Measurements from ENCODE around the gene LRRC49. TPM values are rescaled to one million over a fixed set of nuclear protein-coding genes. Genes with fewer than 3 reads are reported as not detected.
A peak's percentile ranks its signal among the peaks of the same experiment; 100 is the strongest.
"Not testable (repeated sequence)": the region's sequence is repeated elsewhere in the genome, so short reads cannot be mapped to it uniquely, and the experiment has no call there.

LRRC49 gene
- total RNA-seq, 1 donor from 2014 or later, result 18.5 TPM

DNA sequence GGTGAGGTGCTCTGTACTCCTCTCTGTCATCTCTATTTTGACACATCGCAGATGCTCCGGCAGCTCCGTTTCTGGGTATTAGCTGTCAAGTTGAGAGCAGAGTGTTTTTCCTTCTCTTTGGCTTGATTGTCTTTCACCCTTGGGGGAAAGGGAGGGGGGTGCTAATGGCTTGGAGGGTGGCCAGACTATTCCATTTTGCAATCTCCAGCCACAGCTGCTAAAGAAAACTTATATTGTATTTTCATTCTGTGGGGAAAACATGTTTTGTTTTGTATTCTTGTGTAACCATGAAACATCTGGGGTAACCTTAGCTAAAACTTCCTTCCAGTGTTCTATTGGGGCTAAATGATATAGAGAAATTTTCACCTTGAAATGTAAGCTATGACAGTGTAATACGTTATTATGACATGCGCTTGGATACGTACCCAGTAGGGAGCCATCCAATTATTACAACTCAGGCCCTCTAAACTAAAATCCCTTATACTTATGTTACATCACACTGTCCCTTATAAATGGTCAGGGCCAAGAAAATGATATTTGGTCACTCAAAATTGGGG is 24.6 kb upstream of the LRRC49 start:
- DNase-seq, result peak; percentile 83

DNA sequence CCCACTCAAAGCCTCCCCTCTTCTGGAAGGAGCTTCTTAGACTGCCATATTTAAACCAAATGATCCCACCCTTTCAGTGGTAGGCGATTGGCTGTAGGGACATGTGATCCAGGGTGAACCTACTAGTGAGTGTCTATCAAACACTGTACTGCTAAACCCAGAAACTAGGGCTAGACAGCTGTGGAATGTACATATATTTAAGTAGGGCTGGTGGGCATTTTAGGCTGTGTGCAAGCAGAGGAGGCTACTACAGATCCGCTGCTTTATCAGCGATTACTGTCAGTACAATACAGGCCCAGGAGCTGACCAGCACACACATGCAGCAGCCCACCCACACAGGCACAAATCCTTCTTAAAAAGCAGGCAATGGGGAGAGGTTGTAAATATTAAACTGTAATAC is 23.3 kb upstream of the LRRC49 start:
- DNase-seq, result peak; percentile 25

DNA sequence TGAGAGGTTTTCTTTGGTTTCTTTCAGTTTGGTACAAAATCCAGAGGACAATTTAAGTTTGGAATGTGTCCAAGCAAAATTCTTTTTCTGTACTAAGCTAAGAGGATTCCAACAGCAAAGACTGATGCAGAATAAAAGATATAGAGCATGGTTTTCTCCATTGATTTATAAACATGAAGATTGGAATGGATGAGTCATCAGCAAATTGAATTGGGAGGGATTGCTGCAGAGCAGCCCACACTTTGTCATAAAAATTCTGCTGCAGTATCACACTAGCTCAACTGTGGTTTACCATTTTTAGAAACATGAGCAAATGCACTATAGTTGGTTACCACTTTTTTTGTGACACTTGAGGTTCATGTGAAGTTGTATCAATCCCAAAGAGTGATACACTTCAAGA is 22.6 kb upstream of the LRRC49 start:
- DNase-seq, result peak; percentile 58

DNA sequence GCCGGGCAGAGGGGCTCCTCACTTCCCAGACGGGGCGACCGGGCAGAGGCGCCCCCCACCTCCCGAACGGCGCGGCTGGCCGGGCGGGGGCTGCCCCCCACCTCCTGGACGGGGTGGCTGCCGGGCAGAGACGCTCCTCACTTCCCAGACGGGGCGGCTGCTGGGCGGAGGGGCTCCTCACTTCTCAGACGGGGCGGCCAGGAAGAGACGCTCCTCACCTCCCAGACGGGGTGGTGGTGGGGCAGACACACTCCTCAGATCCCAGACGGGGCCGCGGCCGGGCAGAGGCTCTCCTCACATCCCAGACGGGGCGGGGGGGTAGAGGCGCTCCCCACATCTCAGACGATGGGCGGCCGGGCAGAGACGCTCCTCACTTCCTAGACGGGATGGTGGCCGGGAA is 21.1 kb upstream of the LRRC49 start:
- DNase-seq, result not testable (repeated sequence)

DNA sequence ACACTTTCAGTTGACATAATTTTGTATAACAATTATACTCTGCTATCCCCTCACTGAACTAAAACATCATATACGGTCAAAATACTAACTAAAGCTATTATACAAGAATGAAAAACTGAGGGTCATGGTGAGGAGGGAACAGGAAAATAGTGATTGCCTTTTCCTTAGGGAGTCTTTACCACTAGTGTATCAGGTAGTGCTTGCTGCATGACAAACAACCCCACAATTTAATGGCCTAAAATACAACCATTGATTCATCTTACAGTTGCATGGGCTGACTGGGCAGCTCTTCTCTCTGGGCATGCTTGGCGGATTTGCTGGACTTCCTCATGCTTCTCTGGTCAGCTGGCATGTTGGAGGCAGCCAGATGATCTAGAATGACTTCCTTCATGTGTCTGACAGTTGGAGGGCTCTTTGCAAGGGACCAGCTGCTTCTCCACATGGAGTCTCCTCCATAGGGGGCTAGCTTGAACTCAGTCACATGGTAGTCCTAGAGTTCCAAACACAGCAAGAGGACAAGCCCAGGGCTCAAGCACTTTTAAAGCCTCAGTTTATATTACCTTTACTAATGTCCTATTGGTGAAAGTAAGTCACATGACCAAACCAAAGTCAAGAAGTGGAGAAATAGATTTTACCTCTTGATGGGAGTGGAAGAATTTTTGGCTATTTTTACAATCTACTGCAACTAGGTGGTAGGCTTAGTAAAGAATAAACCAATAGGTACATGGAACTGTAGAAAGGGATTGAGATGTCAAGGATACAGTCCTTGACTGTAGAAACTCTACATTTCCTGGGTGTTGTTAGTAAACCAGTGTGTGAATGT is 19.2 kb upstream of the LRRC49 start:
- DNase-seq, result no peak

DNA sequence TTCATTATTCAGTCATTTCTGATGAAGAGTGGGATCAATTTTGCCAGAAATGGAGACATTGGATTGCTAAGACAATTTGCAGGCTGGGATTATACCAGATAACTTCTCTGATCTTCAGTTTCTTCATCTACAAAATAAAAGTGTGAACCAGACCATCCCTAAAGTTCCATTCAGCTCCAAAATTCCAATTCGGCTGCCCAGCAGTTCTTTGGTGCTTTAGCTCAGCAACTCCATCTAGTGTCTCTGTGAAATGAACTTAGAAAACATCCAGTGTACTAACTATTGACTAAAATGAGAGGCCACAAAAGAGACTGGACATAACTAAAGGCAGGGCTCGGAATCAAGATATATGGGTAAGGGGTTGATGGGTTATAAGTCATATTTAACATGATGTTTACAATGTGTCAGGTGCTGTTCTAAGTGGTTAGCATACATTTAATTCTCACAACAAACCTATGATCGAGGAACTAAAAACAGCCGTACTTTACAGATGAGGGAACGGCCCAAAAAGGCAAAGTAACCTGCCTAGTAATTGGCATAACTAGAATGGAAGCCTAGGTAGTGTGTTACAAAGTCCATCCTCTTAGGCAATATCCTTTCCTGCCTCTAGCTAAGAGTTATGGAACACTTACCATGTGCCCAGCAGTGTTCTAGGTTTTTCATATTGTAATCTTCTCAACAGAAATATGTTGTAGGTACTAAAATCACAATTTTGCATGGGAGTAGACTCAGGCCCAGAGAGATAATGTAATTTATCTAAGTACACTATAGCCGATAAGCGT is 17.4 kb upstream of the LRRC49 start:
- peak; percentile 55 for DNase-seq

DNA sequence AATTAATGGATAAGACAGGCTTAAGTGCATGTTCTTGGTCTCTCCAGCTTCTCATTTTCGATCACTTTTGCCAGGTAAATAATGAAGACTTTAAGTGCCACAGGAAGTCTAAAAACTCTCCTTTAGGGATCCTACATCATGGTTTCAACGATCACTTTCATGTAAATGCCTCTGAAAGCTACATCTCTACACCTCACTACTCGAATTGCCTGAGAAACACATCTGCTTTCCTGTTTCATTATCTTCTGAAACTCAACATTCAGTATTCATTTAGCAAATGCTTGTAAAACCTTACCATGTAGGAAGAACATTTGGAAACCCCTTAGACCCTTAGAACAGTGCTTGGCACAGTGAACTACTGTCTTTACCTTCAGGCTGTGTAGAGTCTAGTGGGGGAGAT is 16.6 kb upstream of the LRRC49 start:
- DNase-seq, result no peak

DNA sequence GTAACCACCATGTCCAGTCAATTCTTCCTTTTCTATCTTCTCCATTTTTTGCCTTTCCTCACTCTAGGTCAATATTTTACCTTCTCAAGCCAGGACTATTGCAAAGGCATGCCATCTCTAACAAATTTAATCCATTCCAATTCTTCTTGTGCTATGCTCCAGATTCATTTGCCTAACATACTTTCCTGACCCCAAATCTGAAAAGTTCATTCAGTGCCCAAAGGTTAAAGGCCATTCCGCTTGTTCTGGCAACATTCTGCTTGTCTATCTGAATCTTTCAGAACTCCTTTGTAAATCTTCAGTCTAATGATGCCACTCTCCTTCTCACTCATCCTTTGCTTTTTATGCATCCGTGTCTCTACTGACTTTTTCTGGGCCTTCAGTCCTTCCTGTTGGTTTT is 15.9 kb upstream of the LRRC49 start:
- DNase-seq, result no peak

DNA sequence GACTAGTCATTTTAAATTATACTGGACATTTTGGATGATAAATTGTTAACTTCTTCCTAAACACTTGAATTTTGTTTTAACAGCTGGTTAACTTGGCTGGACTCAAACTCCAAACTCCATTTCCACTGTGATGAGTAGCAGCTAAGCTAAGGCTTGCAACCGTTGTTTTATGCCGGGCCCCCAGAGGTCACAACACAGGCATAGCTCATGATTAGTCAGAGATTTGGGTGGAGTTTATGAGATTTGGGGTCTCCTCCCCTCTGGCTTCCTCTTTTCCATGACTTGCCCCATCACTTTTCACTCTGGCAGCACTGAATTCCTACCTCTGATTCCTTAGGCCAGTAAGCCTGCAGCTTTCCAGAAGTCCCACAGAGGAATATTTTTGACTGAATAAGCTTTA is 13.2 kb upstream of the LRRC49 start:
- DNase-seq, result no peak

DNA sequence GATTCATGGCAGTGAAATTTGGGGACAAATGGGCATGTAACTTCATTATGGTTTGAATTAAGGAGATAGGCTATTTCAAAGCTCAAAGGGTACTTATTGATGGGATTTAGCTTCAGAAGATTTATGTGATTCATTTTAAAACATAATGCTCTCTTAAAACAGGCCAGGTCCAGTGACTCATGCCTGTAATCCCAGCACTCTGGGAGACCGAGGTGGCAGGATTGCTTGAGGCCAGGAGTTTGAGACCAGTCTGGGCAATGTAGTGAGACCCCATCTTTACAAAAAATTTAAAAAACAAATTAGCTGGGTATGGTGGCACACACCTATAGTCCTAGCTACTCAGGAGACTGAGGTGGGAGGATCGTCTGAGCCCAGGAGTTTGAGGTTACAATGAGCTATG is 11.8 kb upstream of the LRRC49 start:
- DNase-seq, result no peak

DNA sequence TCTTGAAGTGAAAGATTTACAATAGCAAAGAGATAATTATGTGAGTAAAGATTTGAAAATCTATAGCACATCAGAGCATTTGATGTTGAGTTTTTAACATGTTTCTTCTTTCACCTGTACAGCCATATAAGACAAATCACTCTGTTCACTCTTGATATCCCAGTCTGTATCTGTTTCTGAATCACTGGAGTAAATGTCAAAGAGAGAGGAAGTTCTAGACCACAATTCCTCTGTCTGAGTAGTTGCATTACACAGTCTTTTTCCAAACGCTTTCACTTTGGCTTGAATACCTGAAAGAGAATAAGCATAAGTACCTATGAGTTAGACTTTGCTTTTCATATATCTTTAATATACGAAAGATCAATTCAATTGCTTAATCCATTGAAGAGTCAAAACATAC is 10.3 kb upstream of the LRRC49 start:
- no peak for DNase-seq

DNA sequence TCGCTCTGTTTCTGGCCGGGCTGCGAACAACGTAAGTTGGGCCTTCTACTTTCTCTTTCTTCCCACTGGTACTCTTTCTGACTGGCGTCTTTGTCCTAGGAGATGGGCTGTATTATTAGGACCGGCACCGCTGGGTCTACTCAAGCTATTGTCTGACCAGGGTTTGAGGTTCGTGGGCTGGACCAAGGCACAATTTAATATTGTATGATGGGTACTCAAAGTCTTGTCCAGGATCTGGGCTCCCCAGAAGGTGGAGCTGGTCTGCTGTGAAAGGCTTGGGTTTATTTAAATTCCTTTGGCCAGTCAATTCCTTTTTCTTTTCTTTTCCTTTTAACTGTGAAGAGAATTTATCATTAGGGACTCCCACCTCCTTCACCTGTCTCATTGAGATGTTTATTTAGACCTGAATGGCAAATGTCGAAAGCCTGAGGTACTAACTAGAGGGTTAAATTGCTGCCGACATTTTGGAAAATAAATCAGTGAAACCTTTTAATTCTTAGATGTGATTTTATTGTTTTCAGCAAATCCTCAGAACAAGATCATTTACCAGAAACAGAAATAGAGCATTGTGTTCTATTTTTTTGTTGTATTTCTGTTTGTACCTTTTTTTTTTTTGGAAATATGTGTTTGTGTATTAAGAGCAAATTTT is 410 bp downstream of the LRRC49 start:
- peak; percentile 73 for DNase-seq

DNA sequence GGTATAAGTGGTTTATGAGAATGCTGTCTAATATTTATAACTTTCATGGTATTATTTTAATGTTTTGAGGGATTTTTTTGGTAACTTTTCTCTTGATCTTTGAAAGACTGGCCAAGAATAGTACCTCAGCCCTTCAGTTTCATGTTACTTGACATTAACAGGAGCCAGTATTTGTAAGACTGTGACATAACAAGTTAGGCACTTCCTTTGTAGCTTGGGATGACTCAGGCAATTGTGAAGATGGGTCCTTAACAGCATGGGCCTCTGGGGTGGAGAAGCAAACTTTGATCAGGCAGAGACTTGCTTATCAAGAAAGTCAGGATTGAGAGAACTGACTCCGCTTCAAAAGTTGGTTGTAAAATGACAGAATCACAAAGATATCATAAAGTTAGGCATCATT is 9.5 kb downstream of the LRRC49 start:
- DNase-seq, result no peak

DNA sequence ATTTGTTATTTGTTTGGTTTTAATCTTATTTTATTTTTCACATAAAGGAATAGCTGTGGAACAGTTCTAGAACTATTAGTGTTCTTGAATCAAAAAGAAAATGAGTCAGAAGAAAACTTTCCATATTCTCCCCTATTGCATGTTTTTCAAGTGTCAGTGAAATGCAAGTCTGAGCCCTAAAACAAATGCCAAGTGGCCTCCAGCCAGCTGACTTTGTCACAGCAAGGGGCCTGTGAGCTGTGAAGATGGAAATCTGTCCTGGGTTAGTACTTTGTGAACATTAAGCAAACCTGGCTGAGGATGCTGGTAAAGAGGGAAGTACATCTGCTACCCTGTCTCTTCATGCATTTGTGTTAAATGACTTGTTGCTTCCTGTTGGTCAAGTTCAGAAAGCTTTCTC is 14.2 kb downstream of the LRRC49 start:
- no peak for DNase-seq

DNA sequence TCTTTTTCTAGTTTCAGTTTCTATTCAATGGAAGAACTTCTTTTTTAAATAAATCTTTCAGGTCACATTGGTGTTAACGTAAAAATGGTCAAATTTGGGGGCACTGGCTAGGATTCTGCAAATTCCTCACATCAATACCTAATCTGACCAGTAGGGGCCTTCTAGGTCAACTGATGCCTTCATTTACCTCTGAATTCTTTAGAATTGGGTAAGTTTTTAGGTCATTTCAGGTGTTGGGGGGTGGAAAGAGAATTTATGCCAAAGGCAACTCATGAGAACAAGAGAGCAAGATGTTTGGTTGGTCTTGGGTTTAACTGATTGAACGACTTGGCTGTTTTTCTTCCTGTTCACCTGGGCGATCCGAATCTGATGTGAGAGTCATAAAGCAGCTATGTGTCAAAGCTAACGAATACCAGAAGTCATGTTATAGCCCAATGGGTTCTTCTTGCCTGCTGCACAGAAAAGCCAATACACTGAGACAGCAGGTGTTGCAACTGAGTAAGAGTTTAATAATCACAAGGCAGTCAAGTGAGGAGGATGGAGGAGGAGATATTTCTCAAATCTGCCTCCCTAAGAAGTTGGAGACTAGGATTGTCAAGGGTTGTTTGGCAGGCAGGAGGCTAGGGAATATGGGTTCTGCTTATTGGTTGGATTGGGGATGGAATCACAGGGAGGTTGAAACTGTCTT is 15.3 kb downstream of the LRRC49 start:
- no peak for DNase-seq

DNA sequence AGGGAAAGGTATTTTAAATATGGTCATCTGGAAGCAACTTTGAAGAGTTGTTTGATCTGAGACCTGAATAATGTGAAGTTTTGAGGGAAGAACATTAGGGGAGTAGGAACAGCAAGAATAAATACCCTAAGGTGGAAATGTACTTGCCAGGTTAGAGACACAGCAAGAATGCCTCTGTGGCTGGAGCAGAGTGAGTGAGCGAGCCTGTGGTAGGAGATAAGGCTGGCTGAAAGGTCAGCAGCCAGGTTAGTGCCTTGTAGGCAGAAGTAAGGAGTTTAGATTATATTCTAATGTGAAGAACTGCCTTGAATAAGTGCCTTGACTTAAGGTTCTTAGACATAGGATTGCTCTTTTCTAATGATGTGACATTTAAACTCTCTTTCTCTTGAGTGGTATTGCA is 18.3 kb downstream of the LRRC49 start:
- DNase-seq, result no peak

DNA sequence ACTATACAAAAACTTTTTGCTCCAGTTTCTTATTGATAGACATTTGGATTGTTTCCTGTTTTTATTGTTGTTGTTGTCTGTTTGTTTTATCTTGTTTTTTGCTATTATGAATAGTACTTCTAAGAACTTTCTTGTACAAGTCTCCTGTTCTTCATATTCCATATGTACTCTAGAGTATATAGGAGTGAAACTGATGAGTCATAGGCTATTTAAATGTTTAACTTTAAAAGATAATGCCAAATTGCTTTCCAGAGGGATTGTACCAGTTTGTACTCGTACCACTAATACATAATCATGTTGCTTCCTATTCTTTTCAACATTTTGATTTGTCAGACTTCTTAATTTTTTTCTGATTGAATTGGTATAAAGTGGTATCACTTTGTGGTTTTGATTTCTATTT is 19.6 kb downstream of the LRRC49 start:
- DNase-seq, result no peak

DNA sequence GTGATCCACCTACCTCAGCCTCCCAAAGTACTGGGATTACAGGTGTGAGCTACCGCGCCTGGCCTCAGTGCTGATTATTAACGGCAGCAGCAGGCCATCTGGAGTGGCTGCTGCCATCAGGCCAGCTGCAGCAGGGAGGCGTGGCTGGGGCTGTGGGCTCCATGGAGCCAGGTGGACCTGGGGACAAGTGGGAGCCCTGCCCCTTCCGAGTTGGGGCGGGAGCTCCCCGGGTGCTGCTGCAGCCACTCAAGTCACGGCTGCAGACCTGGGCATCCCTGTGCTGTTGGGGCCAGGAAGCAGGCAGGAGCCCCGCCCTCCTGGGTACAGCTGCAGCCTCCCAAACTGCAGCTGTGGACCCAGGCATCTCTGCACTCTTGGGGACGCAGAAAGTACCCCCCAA is 23.9 kb downstream of the LRRC49 start:
- no peak for DNase-seq

DNA sequence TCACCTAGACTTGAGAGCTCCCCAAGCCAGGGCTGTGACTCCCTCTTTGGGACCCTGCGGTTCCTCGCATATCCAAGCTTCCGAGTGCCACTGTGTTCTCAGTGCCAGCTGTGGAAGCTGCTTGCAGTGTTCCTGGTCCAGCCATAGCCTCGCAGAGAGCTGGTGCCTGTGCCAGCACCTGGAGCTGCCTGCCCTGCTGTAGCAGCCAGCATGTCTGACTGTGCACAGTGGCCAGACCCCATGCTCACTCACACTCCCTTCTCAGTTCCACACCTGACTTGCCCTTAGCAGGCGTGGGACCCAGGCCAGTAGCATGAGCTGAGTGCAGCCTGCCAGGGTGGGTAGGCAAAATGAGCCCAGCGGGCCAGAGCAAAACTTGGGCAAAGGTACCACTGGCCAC is 25.3 kb downstream of the LRRC49 start:
- DNase-seq, result no peak

DNA sequence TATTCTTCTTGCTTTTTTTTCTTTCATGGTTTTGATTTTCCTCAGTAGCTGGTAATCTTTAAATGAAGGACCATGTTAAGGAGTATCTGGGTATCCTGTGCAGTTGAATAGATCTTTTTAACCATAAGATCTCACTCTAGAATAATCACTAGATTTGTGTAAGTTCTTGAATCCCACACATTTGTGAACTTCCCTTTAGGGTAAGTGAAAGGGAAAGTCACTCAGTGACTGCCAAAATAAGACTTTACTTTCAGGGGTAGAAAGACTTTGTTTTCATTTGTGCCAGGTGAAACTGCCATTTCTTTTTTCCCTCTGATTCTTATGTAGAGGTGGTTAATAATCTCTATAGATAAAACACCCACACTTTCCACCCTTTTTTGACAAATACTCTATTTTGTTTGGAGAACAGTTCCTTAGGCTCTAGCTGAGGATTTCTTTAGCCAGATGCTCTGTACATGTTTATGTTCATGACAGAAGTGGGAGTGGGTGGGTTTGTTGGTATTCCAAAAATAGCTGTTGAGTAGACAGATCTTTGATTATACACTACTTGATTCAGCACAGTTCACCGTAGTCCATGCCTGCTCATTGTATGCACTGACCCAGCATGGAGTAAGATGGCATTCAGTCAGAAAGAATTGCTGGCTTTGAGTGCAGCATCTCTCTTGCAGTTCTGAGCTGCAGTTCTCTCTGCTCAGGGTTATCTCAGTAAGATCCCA is 28.5 kb downstream of the LRRC49 start:
- DNase-seq, result no peak

DNA sequence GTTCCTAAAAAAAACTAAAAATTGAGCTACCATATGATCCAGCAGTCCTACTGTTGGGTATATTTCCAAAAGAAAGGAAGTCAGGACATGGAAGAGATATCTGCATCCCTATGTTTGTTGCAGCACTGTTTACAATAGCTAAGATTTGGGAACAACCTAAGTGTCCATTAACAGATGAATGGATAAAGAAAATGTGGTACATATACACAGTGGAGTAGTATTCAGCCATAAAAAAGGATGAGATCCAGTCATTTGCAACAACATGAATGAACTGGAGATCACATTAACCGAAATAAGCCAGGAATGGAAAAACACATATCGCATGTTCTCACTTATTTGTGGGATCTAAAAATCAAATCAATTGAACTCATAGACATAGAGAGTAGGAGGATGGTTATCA is 29.5 kb downstream of the LRRC49 start:
- DNase-seq, result no peak

Measured in tongue (tissue), 2 donors.